ENCODE data around the gene MST1R.
A peak's percentile ranks its signal among the peaks of the same experiment; 100 is the strongest.

The MST1R gene

DNA sequence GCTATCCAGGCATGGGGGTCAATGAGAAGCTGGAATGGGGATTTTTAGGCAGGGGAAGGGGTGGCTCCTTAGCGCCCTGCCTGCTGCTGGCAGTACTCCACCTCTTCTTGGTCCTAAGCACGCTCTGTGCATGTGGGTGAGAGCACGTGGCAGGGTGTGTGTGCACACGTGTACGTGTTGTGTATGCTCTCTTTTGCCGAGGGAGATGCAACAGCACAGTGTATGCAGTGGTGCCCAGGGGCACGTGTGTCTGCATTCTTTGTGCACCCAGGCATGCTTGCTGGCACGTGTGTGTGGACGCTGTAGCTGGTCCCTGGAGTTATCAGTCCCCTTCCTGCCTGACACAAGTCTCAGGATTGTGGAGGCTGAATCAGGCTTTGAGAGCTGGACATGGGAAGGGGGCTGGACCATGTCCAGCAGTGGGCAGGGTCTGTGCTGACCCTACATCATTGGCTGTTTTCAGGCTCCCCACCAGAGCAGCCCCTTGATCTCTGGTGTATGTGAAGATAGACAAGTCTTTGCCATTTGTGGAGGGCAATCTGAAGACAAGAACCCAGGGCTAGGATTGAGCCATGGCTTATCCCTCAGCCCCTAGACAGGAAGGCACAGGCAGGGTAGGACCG, 32.0 kb downstream of the MST1R start:
- no peak for TF ChIP-seq CTCF (IDR thresholded peaks at IDR 0.05; ENCODE audit: insufficient read depth, low read length, poor library complexity, severe bottlenecking)
- H3K27me3 ChIP-seq (replicated peaks; ENCODE audit: control insufficient read depth, insufficient read depth, low read length): peaks cover 4% of the 10 kb centered on the region
- no peaks in the 10 kb centered on the region for H3K36me3 ChIP-seq (ENCODE audit: control insufficient read depth, insufficient read depth, low read length)
- DNase-seq (ENCODE audit: extremely low read depth, insufficient read length): no peak
- H3K4me3 ChIP-seq (replicated peaks; ENCODE audit: low read depth, low read length): no peak overlapping the region

DNA sequence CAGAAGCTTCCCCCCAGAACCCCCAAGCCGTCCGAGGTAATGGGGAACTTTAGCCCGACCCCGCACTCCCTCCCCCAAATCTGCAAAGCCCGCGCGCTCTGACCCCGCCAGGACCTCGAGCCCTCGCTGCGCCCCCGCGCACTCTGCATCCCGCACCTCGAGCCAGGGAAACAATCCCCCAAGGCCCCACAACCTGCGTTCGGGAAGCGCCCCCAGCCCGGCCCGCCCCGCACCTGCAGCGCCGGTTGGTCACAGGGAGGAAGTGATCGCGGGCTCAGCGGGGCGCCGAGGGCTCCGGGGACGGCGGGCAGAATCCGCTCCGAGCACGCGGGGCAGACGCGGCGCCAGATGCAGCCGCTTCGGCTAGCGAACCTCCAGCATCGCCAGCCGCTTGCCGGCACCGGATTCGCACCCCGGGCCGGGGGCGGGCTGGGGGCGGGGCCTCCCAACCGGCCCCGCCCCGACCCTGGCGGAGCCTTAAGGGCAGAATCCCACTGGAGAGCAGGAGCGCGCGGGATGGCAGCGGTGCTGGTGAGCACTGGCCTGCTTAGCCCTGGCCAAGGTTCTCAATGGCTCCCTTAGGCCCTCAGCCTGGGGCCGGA, 34.0 kb downstream of the MST1R start, which contains the start of gene CAMKV:
Gene CAMKV, minus strand, starts transcription at position 382 of the 602 bp plus-strand sequence. CDS start 7,518 bp downstream, outside the sequence.
- Histone ChIP-seq H3K27me3 (replicated peaks; ENCODE audit: control insufficient read depth, insufficient read depth, low read length) (peaks cover 7% of the 10 kb centered on the region), H3K36me3 (ENCODE audit: control insufficient read depth, insufficient read depth, low read length) (no peaks in the 10 kb centered on the region), H3K4me3 (replicated peaks; ENCODE audit: low read depth, low read length) (peak within 1 kb of the TSS; percentile 33)
- TF ChIP-seq CTCF (IDR thresholded peaks at IDR 0.05; ENCODE audit: insufficient read depth, low read length, poor library complexity, severe bottlenecking): no peak
- DNase-seq (ENCODE audit: extremely low read depth, insufficient read length): no peak

DNA sequence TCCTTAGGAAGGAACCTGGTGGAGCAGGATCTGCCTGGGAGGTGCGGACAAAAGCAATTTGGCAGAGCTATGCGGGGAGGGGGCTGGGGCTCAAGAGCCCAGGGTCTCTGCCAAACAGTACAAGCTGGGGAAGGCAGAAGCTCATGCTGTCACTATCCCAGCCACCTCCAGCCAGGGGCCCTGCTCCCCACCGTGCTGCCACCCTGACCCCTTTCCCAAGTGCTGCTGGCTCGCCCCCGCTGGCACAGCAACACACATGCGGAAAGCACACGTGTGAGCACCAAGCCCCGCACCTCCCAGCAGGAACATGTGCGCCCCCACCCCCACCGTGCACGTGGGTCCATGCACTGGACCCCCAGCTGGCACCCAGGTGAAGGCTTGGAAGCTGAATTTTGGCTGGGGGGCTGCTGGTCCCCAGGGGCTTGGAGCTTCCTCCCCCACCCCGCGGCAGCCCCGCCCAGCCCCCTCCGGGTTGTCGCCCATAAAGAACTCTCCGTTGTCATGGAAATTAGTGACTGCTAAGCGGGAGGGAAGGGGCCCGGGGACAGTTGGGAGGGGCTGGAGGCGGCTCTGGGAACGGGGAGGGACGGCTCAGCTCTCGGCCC, 34.7 kb downstream of the MST1R start:
- peaks cover 7% of the 10 kb centered on the region for H3K27me3 ChIP-seq (replicated peaks; ENCODE audit: control insufficient read depth, insufficient read depth, low read length)
- TF ChIP-seq CTCF (IDR thresholded peaks at IDR 0.05; ENCODE audit: insufficient read depth, low read length, poor library complexity, severe bottlenecking): no peak
- no peak overlapping the region; the same call in 1 of the 2 replicates for H3K4me3 ChIP-seq (replicated peaks; ENCODE audit: low read depth, low read length)
- no peak for DNase-seq (ENCODE audit: extremely low read depth, insufficient read length)
- H3K36me3 ChIP-seq (ENCODE audit: control insufficient read depth, insufficient read depth, low read length): no peaks in the 10 kb centered on the region

DNA sequence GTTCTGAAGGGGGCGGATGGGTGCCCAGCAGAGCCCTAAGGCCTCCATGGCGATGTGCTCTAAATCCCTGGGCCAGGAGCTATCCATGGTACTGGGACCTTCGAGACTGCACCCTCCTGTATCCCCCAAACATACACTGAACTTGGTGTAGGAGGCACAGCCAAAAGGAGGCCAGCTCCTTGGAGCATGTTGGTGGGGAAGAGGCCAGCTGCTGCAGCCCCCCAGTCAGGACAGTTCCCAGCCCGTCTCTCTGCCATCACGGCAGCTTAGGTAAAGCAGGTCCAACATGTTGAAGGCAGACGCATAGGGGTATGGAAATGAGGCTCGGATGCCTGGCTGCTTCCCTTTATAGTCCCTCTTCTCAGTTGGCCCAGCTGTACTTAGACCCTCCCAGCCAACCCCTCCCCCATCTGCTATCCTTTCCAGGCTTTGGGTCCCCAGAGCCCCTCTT, 35.8 kb downstream of the MST1R start:
- Histone ChIP-seq H3K4me3 (replicated peaks; ENCODE audit: low read depth, low read length) (no peak overlapping the region), H3K36me3 (ENCODE audit: control insufficient read depth, insufficient read depth, low read length) (no peaks in the 10 kb centered on the region), H3K27me3 (replicated peaks; ENCODE audit: control insufficient read depth, insufficient read depth, low read length) (peaks cover 7% of the 10 kb centered on the region)
- TF ChIP-seq CTCF (IDR thresholded peaks at IDR 0.05; ENCODE audit: insufficient read depth, low read length, poor library complexity, severe bottlenecking): no peak
- no peak for DNase-seq (ENCODE audit: extremely low read depth, insufficient read length)

DNA sequence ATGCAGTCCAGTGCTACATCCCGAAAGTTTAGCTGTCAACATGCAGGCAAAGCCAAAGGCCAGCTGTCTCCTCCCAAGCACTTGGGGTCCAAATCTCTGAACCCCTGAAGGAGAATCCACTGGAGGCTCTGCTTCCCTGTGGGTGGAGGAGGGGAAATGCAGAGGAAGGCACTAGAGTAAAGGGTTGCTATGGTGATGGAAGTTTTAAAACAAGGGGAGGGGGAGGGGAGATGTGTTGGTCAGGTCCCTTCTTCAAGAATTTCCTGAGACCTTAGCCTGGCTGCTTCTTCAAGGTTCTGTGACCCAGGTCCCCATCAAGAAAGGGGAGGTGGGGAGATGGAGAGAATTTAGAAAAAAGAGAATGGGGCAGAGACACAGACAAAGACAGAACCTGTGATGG, 36.3 kb downstream of the MST1R start:
- Histone ChIP-seq H3K27me3 (replicated peaks; ENCODE audit: control insufficient read depth, insufficient read depth, low read length) (peaks cover 7% of the 10 kb centered on the region), H3K4me3 (replicated peaks; ENCODE audit: low read depth, low read length) (no peak overlapping the region), H3K36me3 (ENCODE audit: control insufficient read depth, insufficient read depth, low read length) (no peaks in the 10 kb centered on the region)
- TF ChIP-seq CTCF (IDR thresholded peaks at IDR 0.05; ENCODE audit: insufficient read depth, low read length, poor library complexity, severe bottlenecking): no peak
- no peak for DNase-seq (ENCODE audit: extremely low read depth, insufficient read length)
